ENCODE results near the gene MRGPRD.

Gene MRGPRD

GRCh38 chr11:68968306-68969250 is 12.2 kb downstream of the MRGPRD start:
- DNase-seq (ENCODE audit: low read depth in 2 of 2), result no peak

GRCh38 chr11:68966894-68967780 is 13.6 kb downstream of the MRGPRD start:
- DNase-seq (ENCODE audit: low read depth in 2 of 2), result no peak

GRCh38 chr11:68965901-68966853 is 14.6 kb downstream of the MRGPRD start:
- no peak for DNase-seq (ENCODE audit: low read depth in 2 of 2)

GRCh38 chr11:68963779-68964178 is 17.0 kb downstream of the MRGPRD start:
- DNase-seq (ENCODE audit: low read depth in 2 of 2), result no peak

GRCh38 chr11:68962527-68963250 is 18.1 kb downstream of the MRGPRD start:
- DNase-seq (ENCODE audit: low read depth in 2 of 2), result no peak

- no peak for DNase-seq (ENCODE audit: low read depth in 2 of 2)
Observed at GRCh38 chr11:68961245-68961644, 19.5 kb downstream of the MRGPRD start.

GRCh38 chr11:68960294-68961071 is 20.3 kb downstream of the MRGPRD start:
- no peak for DNase-seq (ENCODE audit: low read depth in 2 of 2)

- DNase-seq (ENCODE audit: low read depth in 2 of 2), result no peak
Observed at GRCh38 chr11:68959465-68960293, 21.1 kb downstream of the MRGPRD start.

GRCh38 chr11:68958211-68958610 is 22.6 kb downstream of the MRGPRD start:
- no peak for DNase-seq (ENCODE audit: low read depth in 2 of 2)

- no peak for DNase-seq (ENCODE audit: low read depth in 2 of 2)
Observed at GRCh38 chr11:68956547-68957254, 24.1 kb downstream of the MRGPRD start.

- DNase-seq (ENCODE audit: low read depth in 2 of 2), result no peak
Observed at GRCh38 chr11:68956142-68956541, 24.6 kb downstream of the MRGPRD start.

GRCh38 chr11:68955607-68955958 is 25.2 kb downstream of the MRGPRD start:
- no peak for DNase-seq (ENCODE audit: low read depth in 2 of 2)

- no peak for DNase-seq (ENCODE audit: low read depth in 2 of 2)
Observed at GRCh38 chr11:68954836-68955606, 25.8 kb downstream of the MRGPRD start.

GRCh38 chr11:68950762-68951161 is 30.0 kb downstream of the MRGPRD start:
- DNase-seq (ENCODE audit: low read depth in 2 of 2), result no peak

- DNase-seq (ENCODE audit: low read depth in 2 of 2), result no peak
Observed at GRCh38 chr11:68950270-68950669, 30.5 kb downstream of the MRGPRD start.

- DNase-seq (ENCODE audit: low read depth in 2 of 2), result no peak
Observed at GRCh38 chr11:68948935-68949334, 31.9 kb downstream of the MRGPRD start.

GRCh38 chr11:68948496-68948895 is 32.3 kb downstream of the MRGPRD start:
- no peak for DNase-seq (ENCODE audit: low read depth in 2 of 2)

GRCh38 chr11:68947151-68947550 is 33.6 kb downstream of the MRGPRD start:
- no peak for DNase-seq (ENCODE audit: low read depth in 2 of 2)
